ELR (cell line): Measurements from ENCODE around the gene GRID1.

Experiments used
- DNase-seq: peaks from one replicate; pipeline ENCODE4 v3.0.0-alpha.2; 2015; ENCODE audit warnings: low read depth

The GRID1 gene

GRCh38 chr10:86337121-86337601, 29.4 kb downstream of the GRID1 start:
- no peak for DNase-seq

GRCh38 chr10:86336341-86336740, 30.3 kb downstream of the GRID1 start:
- no peak for DNase-seq

DNA sequence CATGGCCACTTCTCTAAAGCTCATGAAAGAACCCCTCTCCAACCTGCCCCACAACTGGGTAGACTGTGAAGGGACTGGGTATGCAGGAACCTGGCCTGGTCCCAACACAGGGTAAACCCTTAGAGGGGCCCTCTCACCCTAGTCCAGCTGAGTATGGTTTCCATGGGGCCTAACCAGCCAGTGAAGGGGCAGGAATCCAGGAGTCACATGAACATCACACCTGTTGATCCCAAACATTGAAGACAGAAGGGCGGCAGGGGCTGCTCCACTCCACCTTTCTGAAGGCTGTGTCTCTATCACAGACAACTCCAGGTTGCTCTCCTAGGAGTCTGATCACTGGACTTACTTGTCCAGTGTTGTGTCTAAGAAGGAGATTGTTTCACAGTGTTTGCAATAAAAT, 30.8 kb downstream of the GRID1 start:
- DNase-seq = no peak

- DNase-seq = no peak
These were observed 31.3 kb downstream of the GRID1 start for GRCh38 chr10:86335257-86335656.

GRCh38 chr10:86334488-86335085, 32.0 kb downstream of the GRID1 start:
- no peak for DNase-seq

- DNase-seq = no peak
These were observed 32.6 kb downstream of the GRID1 start for GRCh38 chr10:86333826-86334487.

- no peak for DNase-seq
These were observed 34.7 kb downstream of the GRID1 start for GRCh38 chr10:86331861-86332260.

DNA sequence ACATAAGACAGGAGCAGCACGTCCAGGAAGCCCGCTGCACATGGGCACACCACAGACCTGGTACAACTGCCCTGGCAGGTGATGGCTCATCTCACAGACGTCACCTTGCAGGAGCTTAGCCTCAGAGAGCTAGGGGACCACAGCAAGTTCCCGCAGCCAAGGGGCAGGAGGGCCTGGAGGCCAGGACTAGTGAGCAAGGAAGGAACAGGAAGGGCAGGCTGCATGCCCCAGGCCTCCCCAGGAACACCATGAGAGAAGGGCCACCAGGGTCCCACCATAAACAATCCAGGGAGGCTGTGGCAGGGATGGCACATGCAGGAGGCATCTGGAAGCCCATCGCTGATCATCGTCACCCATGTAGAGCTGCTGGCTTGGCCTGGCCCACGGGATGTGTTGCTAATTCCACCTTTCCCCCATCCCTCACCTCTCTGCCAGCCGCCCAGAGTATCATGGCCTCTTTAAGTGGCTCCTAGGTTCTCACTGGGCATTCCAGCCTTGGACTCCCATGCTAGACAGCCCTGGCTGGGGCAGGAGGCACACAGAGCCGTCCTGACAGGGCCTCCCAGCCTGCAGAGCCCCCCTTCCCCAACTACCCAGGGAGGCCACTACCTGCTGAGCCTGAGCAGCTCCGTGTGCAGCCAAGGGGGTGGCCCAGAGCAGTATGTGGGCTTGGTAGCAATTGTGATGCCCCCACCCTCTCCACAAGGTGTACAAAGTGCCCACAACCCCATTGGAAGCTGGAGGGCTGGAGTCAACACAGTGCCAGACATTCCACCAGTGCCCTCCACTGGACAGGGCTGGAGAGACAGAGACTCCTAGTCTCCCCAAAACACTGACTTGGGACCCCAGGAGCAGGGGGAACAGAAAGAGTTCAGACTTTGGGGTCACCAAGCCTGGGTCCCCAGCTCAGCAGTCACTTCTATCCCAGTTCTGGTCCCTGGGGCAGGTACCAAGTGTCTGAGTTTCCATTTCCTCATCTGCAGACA, 35.5 kb downstream of the GRID1 start:
- DNase-seq = no peak

GRCh38 chr10:86329896-86330680, 36.5 kb downstream of the GRID1 start:
- no peak for DNase-seq

- no peak for DNase-seq
These were observed 37.4 kb downstream of the GRID1 start for GRCh38 chr10:86329093-86329710.

- DNase-seq = no peak
These were observed 38.5 kb downstream of the GRID1 start for GRCh38 chr10:86327954-86328725.

DNA sequence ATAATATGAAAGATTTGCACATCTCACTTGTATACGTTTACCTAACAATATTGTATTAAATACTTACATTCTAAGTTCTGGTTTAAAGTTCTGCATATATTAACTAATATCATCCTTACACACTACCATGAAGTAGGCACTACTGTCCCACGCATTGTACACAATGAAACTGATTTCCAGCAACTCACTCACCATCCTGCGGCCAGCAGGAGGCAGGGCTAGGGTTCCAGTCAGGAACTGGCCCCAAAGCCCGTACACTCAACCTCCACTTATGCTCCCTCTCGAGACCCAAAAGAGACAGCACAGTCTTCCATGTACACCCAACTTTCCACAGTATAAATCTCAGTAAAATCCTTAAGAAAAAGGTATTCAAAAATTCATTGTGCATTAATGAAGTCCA, 41.4 kb downstream of the GRID1 start:
- DNase-seq = no peak

- no peak for DNase-seq
These were observed 45.0 kb downstream of the GRID1 start for GRCh38 chr10:86321568-86321967.

- no peak for DNase-seq
These were observed 46.9 kb downstream of the GRID1 start for GRCh38 chr10:86319676-86320075.

- DNase-seq = no peak
These were observed 48.5 kb downstream of the GRID1 start for GRCh38 chr10:86317949-86318725.

DNA sequence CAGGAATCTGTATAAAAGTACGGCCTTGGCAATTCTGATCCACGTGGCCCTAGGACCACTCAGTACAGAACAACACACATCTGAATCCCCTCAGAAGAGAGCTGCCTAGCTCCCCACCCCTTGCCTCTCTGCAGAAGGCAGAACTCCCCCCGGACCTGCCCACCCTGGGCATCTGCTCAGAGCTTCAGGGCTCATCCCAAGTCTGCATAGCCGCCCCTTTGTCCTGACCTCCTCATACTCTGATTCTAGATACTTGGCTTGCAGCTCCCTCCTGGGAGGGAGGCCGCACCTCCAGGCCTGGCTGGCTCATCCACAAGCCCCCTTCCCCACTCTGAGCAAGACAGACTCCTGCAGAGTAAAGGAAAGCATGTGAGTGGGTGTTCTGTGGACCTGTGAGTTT, 49.6 kb downstream of the GRID1 start:
- DNase-seq = no peak

GRCh38 chr10:86316274-86316835, 50.2 kb downstream of the GRID1 start:
- no peak for DNase-seq

GRCh38 chr10:86315549-86315942, 51.0 kb downstream of the GRID1 start:
- no peak for DNase-seq
